Endothelial cell (in vitro differentiated cells): ENCODE measurements around the gene PDZD4. TPM values are rescaled to one million over a fixed set of nuclear protein-coding genes. Genes with fewer than 3 reads are reported as not detected.

Experiments used
- DNase-seq: peaks from one replicate; pipeline ENCODE4 v3.0.0; 2021; ENCODE audit warnings: low spot score
- H3K27ac Mint-ChIP-seq: one replicate; pipeline ENCODE4 v1.8.0; 2021; ENCODE audit warnings: mixed read lengths, inconsistent platforms; ENCODE audit not compliant: unreplicated experiment
- H3K27me3 Mint-ChIP-seq: one replicate; pipeline ENCODE4 v1.8.0; 2021; ENCODE audit warnings: mild to moderate bottlenecking, moderate library complexity, mixed read lengths, inconsistent platforms; ENCODE audit not compliant: unreplicated experiment
- H3K36me3 Mint-ChIP-seq: one replicate; pipeline ENCODE4 v1.8.0; 2021; ENCODE audit warnings: mild to moderate bottlenecking, low read depth, mixed read lengths, inconsistent platforms; ENCODE audit not compliant: unreplicated experiment
- H3K4me1 Mint-ChIP-seq: one replicate; pipeline ENCODE4 v1.8.0; 2021; ENCODE audit warnings: mild to moderate bottlenecking, mixed read lengths, inconsistent platforms; ENCODE audit not compliant: unreplicated experiment
- H3K4me3 Mint-ChIP-seq: one replicate; pipeline ENCODE4 v1.8.0; 2021; ENCODE audit warnings: mild to moderate bottlenecking, mixed read lengths, inconsistent platforms; ENCODE audit not compliant: unreplicated experiment
- H3K9me3 Mint-ChIP-seq: one replicate; pipeline ENCODE4 v1.8.0; 2021; ENCODE audit warnings: mixed read lengths, inconsistent platforms; ENCODE audit not compliant: unreplicated experiment
- CTCF ChIP-seq: fragments of 200-600 bp; sonication (generic); IDR thresholded peaks from one replicate; pipeline ENCODE4 v1.5.0; 2021; ENCODE audit warnings: antibody characterized with exemption; ENCODE audit not compliant: unreplicated experiment
- total RNA-seq: library from RNA; stranded (reverse); fragmentation: NEBNext Ultra II Directional; extraction: Animal tissue kit (Norgen Biotek cat#: 25700); gene quantifications from one replicate; pipeline ENCODE4 v1.2.1, GENCODE V29; 2021; ENCODE audit not compliant: unreplicated experiment

The PDZD4 gene
- total RNA-seq, 1 donor from 2014 or later: 2.6 TPM

GRCh38 chrX:153832728-153833127, 2.4 kb upstream of the PDZD4 start:
- Mint-ChIP-seq H3K9me3 (no peaks in the 10 kb centered on the region), H3K4me1 (no peaks in the 10 kb centered on the region), H3K27me3 (peaks cover 3% of the 10 kb centered on the region), H3K4me3 (no peak overlapping the region), H3K27ac (no peak overlapping the region), H3K36me3 (no peaks in the 10 kb centered on the region)
- no peak for DNase-seq
- no peak for TF ChIP-seq CTCF

- H3K4me1 Mint-ChIP-seq: peaks cover 2% of the 10 kb centered on the region
- H3K9me3 Mint-ChIP-seq: no peaks in the 10 kb centered on the region
- TF ChIP-seq CTCF: no peak
- H3K27ac Mint-ChIP-seq: no peak overlapping the region
- DNase-seq: no peak
- no peak overlapping the region for H3K4me3 Mint-ChIP-seq
- H3K27me3 Mint-ChIP-seq: peaks cover 7% of the 10 kb centered on the region
- H3K36me3 Mint-ChIP-seq: no peaks in the 10 kb centered on the region
These were observed 1.2 kb upstream of the PDZD4 start for GRCh38 chrX:153831429-153832150.

- peaks cover 7% of the 10 kb centered on the region for H3K27me3 Mint-ChIP-seq
- peaks cover 2% of the 10 kb centered on the region for H3K4me1 Mint-ChIP-seq
- H3K9me3 Mint-ChIP-seq: no peaks in the 10 kb centered on the region
- no peak overlapping the region for H3K27ac Mint-ChIP-seq
- TF ChIP-seq CTCF: no peak
- H3K36me3 Mint-ChIP-seq: no peaks in the 10 kb centered on the region
- DNase-seq: no peak
- H3K4me3 Mint-ChIP-seq: no peak overlapping the region
These were observed 490 bp upstream of the PDZD4 start for GRCh38 chrX:153830640-153831428.

GRCh38 chrX:153829549-153829798, 870 bp downstream of the PDZD4 start:
- Mint-ChIP-seq H3K4me1 (peaks cover 7% of the 10 kb centered on the region), H3K9me3 (no peaks in the 10 kb centered on the region), H3K27me3 (peaks cover 4% of the 10 kb centered on the region), H3K27ac (no peak overlapping the region), H3K4me3 (no peak overlapping the region), H3K36me3 (no peaks in the 10 kb centered on the region)
- no peak for DNase-seq
- no peak for TF ChIP-seq CTCF
